Activated naive CD4-positive, alpha-beta T cell treated with anti-CD3 and anti-CD28 coated beads, Interleukin-2, amount 10 ng/mL, durations not matched to agents 7 days and 5 days (primary cell): ENCODE measurements around the gene RMRP.
"Not testable (repeated sequence)": the region's sequence is repeated elsewhere in the genome, so short reads cannot be mapped to it uniquely, and the experiment has no call there.

Experiments used
- CTCF ChIA-PET: fragments of 350-600 bp; sonication (Branson Sonifier 250); formaldehyde crosslinking; loops from one replicate; lab custom pipeline; 2021; ENCODE audit warnings: antibody characterized with exemption; lab: Charles Lee
- DNase-seq: peaks from one replicate; pipeline ENCODE4 v3.0.0-alpha.2; 2020
- H3K27ac Mint-ChIP-seq: one replicate; pipeline ENCODE4 v1.8.0; 2021; ENCODE audit warnings: mild to moderate bottlenecking, moderate library complexity, mixed read lengths
- H3K27me3 Mint-ChIP-seq: one replicate; pipeline ENCODE4 v1.8.0; 2021; ENCODE audit warnings: mild to moderate bottlenecking, mixed read lengths
- H3K36me3 Mint-ChIP-seq: one replicate; pipeline ENCODE4 v1.8.0; 2021; ENCODE audit warnings: mixed read lengths
- H3K4me1 Mint-ChIP-seq: one replicate; pipeline ENCODE4 v1.8.0; 2021; ENCODE audit warnings: mixed read lengths
- H3K4me3 Mint-ChIP-seq: one replicate; pipeline ENCODE4 v1.8.0; 2021; ENCODE audit warnings: mild to moderate bottlenecking, moderate library complexity, mixed read lengths
- H3K9me3 Mint-ChIP-seq: one replicate; pipeline ENCODE4 v1.8.0; 2021; ENCODE audit warnings: mixed read lengths

RMRP gene

DNA sequence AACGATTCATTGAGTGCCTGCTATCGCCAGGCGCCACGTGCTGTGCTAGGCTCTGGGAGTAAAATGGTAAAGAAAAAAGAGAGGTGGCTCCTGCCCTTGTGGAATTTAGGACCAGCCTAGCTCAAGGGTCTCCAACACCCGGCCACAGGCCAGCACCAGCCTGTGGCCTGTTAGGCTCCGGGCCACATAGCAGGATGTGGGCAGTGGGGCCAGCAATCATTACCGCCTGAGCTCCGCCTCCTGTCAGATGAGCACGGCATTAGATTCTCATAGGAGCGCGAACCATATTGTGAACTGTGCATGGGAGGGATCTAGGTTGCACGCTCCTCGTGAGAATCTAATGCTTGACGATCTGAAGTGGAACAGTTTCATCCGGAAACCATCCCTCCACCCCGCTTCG lies 1.5 kb downstream of the RMRP start:
- H3K36me3 Mint-ChIP-seq, result peaks cover 27% of the 10 kb centered on the region
- H3K9me3 Mint-ChIP-seq, result no peaks in the 10 kb centered on the region
- peaks cover 68% of the 10 kb centered on the region for H3K4me1 Mint-ChIP-seq
- peak overlapping the region; percentile 96 for H3K27ac Mint-ChIP-seq
- CTCF ChIA-PET, result interaction anchor here (0.9 to 13.6 kb wide), 6 partner anchors 9 to 76 kb away, joined by 3 to 96 read pairs (median 23); partner anchors contain the start of genes CREB3, SIT1 and TLN1
- peaks cover 18% of the 10 kb centered on the region for H3K27me3 Mint-ChIP-seq
- DNase-seq, result no peak
- H3K4me3 Mint-ChIP-seq, result no peak overlapping the region

DNA sequence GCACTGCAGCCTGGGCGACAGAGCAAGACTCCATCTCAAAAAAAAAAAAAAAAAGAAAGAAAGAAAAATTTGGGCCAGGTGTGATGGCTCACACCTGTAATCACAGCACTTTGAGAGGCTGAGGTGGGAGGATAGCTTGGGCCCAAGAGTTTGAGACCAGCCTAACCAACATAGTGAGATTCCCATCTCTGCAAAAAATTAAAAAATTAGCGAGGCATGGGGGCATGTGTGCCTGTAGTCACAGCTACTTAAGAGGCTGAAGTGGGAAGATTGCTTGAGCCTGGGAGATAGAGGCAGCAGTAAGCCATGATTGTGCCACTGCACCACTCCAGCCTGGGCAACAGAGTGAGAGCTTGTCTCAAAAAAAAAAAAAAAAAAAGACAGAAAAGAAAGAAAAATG lies 4.2 kb downstream of the RMRP start:
- Mint-ChIP-seq H3K27me3 (peaks cover 17% of the 10 kb centered on the region), H3K27ac (no peak overlapping the region), H3K4me3 (no peak overlapping the region), H3K4me1 (peaks cover 57% of the 10 kb centered on the region), H3K9me3 (no peaks in the 10 kb centered on the region), H3K36me3 (peaks cover 21% of the 10 kb centered on the region)
- CTCF ChIA-PET, result interaction anchor here (1.0 to 13.6 kb wide), 2 partner anchors 43 to 97 kb away, joined by 3 to 96 read pairs; no protein-coding TSS in a partner anchor
- no peak for DNase-seq

DNA sequence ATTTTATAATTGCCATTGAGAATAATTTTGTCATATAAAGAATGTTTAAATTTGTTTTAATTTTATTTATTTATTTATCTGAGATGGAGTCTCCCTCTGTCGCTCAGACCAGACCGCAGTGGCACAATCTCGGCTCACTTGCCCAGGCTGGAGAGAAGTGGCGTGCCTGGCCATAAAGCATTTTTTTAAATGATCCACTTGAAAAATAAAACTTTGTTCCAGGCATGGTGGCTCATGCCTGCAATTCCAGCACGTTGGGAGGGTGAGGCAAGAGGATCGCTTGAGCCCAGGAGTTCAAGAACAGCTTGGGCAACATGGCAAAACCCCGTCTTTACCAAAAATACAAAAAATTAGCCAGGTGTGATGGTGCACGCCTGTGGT lies 5.0 kb downstream of the RMRP start:
- Mint-ChIP-seq H3K4me1 (peaks cover 63% of the 10 kb centered on the region), H3K4me3 (no peak overlapping the region)

DNA sequence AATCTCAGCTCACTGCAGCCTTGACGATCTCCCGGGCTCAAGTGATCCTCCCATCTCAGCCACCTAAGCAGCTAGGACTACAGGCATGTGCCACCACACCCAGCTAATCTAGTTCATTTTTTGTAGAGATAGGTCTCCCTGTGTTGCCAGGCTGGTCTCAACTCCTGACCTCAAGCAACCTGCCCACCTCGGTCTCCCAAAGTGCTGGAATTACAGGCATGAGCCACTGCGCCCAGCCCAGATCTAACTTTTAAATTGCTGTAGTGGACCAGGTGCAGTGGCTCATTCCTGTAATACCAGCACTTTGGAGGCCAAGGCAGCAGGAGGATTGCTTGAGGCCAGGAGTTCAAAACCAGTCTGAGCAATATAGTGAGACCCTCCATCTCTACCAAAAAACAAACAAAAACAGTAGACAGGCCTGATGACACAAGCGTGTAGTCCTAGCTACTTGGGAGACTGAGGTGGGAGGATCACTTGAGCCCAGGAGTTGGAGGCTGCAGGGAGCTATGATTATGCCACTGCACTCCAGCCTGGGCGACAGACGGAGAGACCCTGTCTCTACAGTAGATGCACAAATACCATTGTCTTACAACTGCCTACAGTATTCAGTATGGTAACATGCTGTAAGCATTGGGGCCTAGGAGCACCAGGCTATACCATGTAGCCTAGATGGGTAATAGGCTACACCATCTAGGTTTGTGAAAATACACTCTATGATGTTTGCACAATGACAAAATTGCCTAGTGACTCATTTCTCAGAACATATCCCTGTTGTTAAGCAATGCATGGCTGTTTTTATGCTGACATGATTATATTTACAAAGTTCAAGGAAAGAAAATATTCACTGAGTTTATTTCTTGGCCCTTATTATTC lies 5.6 kb downstream of the RMRP start:
- CTCF ChIA-PET, result interaction anchor here (1.1 to 10.3 kb wide), 3 partner anchors 36 to 44 kb away, joined by 3 to 81 read pairs (median 11); partner anchors contain the start of gene CD72
- peak overlapping the region; percentile 62 for H3K27ac Mint-ChIP-seq
- peaks cover 63% of the 10 kb centered on the region for H3K4me1 Mint-ChIP-seq
- H3K9me3 Mint-ChIP-seq, result no peaks in the 10 kb centered on the region
- DNase-seq, result no peak
- peaks cover 27% of the 10 kb centered on the region for H3K36me3 Mint-ChIP-seq
- peaks cover 7% of the 10 kb centered on the region for H3K27me3 Mint-ChIP-seq
- H3K4me3 Mint-ChIP-seq, result peak overlapping the region; percentile 97

More for the DNA sequence above, 5.0 kb downstream of the RMRP start:
- H3K36me3 Mint-ChIP-seq, result peaks cover 27% of the 10 kb centered on the region
- no peak overlapping the region for H3K27ac Mint-ChIP-seq
- CTCF ChIA-PET, result interaction anchor here (1.0 kb wide), 1 partner anchor 97 kb away, joined by 3 read pairs; no protein-coding TSS in a partner anchor
- peaks cover 12% of the 10 kb centered on the region for H3K27me3 Mint-ChIP-seq
- H3K9me3 Mint-ChIP-seq, result no peaks in the 10 kb centered on the region
- DNase-seq, result no peak

DNA sequence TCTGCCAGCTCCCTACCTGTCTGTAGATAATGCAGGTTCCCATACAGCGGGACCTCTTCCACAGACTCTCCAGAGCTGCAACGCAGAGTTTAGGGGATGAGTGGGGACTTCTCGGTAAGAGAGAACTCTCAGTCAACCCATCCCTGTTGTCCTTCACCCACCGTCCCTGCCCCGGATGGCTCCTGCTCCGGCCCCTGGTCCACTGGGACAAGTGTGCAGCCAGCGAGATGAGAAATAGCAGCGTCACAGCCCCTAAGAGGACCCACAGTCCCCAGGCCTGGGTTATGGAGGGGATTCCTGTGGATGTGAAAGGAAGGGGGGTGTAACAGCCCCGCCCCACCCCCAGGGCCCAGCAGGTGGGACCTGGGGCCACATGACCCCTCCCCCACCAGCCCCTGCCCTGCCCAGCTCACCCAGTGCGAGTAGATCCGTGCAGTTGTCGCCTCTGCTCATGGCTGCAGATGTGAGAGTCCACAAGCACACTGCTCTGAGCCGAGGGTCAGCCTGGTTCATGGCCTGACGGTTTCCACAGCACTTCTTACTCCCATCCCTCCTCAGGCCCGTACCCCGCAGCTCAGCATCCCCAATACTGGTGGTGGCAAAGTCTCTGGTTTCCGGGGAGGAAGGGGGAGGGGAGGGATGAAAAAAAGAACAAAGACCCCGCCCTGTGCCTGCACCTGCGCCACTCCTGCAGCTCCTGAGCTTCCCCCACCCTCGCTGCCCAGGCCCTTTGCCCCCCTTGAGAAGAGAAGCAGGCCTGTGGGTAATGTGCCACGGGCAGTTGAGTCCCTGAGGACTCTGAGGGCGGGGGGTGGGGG lies 7.3 kb downstream of the RMRP start, which contains the start of gene SIT1:
TSS of gene SIT1 (minus strand) at position 591 of the 818 bp plus-strand sequence. CDS start at position 513, 78 bp downstream.
- peak; percentile 63 for DNase-seq

DNA sequence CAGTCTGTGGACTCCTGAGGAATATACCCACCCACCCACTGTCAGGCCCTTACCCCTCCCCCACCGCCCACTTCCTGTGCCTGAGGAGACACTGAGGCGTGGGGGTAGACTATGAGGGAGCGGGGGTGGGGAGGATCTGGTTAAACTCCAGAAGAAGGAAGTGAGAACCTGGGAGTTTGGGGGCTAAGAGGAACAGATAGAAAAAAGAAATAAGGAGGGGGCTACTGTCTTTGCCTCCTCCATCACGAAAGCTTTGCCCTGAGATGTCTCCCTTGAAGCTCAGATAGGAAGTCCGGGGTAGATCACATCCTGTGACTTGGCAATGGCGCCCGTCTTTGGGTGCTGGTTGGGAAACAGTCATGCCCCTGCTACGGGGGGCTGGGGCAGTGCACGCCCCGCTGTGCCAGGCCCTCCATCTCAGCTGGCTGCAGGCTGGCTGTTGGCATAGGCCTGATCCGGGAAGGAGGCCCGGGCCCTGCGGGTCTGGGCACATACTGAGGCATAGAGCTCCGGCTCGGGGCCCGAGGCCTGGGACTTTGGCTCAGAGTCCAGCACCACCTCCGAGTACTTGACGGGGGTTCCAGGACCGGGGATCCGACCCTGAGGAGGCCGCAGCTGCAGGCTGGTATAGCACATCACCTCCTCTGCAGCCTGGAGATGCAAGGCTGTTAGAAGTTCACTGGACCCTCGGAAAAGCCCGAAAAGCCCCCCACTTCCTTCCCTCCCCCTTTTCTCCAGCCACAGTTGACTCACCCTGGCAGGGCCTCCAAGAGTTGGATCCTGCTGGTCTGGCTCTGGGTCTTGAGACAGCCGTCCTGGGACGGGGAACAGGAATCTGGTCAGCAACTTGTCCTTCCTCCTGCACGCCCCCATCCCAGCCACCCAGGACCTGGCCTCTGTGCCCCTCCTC lies 8.1 kb downstream of the RMRP start:
- Mint-ChIP-seq H3K27me3 (no peaks in the 10 kb centered on the region), H3K9me3 (no peaks in the 10 kb centered on the region), H3K4me1 (peaks cover 61% of the 10 kb centered on the region), H3K36me3 (peaks cover 33% of the 10 kb centered on the region), H3K4me3 (peak overlapping the region; percentile 97), H3K27ac (peak overlapping the region; percentile 92)
- CTCF ChIA-PET, result interaction anchor here (0.9 to 10.3 kb wide), 9 partner anchors 9 to 83 kb away, joined by 3 to 94 read pairs (median 7); partner anchors contain the start of genes CCDC107, CD72, CREB3 and RMRP
- DNase-seq, result peak; percentile 70

More for the DNA sequence above, 7.3 kb downstream of the RMRP start, which contains the start of gene SIT1:
- CTCF ChIA-PET, result interaction anchor here (1.0 to 10.3 kb wide), 7 partner anchors 8 to 82 kb away, joined by 3 to 94 read pairs (median 7); partner anchors contain the start of genes CCDC107, CD72, CREB3 and RMRP
- peak within 1 kb of the TSS; percentile 97 for H3K4me3 Mint-ChIP-seq
- H3K9me3 Mint-ChIP-seq, result no peaks in the 10 kb centered on the region
- H3K4me1 Mint-ChIP-seq, result peaks cover 55% of the 10 kb centered on the region
- peak within 1 kb of the TSS; percentile 92 for H3K27ac Mint-ChIP-seq
- H3K36me3 Mint-ChIP-seq, result peaks cover 33% of the 10 kb centered on the region
- H3K27me3 Mint-ChIP-seq, result no peaks in the 10 kb centered on the region

DNA sequence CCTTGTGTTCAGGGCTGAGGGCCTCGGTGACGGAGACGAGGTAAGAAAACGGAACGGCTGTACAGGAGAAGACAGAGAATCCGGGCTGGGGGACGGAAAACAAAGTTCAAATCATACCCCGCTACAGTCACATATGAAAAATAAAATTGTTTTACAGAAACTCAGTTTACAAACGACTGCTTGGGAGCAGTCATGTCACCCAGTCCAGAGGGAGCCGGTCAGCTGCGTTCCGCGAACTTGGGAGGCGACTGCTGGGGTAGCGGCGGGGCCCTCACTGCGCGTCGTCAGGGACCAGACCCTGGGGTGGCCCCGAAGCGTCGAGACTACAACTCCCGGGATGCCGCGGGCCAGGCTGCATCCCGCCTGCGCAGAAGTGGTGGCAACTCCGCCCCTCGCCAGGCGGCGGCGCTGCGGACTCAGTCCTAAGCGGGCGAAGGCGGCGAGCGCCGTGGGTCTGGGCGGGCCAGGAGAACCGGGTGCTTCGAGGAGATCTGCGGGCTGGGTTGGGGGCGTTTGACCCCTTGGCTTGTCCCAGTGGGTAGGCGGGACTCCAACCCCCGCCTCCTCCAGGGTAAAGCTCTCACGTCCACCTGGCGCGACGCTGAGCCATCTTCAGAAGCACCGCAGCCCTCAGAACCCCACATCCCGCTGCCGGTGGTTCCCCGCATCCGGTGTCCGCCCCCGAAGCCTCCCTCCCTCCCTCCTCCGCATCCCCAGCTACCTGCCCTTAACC lies 11.1 kb downstream of the RMRP start:
- H3K27me3 Mint-ChIP-seq, result no peaks in the 10 kb centered on the region
- peak; percentile 95 for DNase-seq
- peaks cover 47% of the 10 kb centered on the region for H3K36me3 Mint-ChIP-seq
- peak overlapping the region; percentile 92 for H3K27ac Mint-ChIP-seq
- CTCF ChIA-PET, result interaction anchor here (0.6 to 10.3 kb wide), 16 partner anchors 11 to 167 kb away, joined by 3 to 94 read pairs (median 5); partner anchors contain the start of genes ARHGEF39, CCDC107, CD72 and RMRP
- H3K4me3 Mint-ChIP-seq, result peak overlapping the region; percentile 97
- H3K9me3 Mint-ChIP-seq, result no peaks in the 10 kb centered on the region
- H3K4me1 Mint-ChIP-seq, result peaks cover 61% of the 10 kb centered on the region

DNA sequence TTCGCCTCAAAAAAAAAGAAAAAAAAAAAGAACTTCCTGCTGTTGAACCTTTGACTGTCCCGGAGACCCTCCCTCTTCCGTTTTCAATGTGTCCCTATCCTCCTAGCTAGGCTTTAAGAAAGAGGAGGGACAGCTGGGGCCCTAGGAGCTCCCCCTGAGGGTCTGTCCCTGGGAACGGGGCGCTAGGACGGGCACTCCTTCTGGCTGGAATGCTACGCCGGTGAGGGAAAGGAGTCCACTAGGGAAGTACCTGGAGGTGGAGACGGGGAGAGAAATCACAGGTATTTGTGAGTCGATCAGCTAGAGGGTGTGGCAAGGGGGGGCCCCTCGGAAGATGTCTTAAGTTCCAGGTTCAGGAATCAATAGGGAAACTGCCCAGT lies 11.7 kb downstream of the RMRP start:
- Mint-ChIP-seq H3K9me3 (peaks cover 3% of the 10 kb centered on the region), H3K4me1 (peaks cover 61% of the 10 kb centered on the region), H3K36me3 (peaks cover 52% of the 10 kb centered on the region), H3K27me3 (no peaks in the 10 kb centered on the region), H3K4me3 (peak overlapping the region; percentile 97), H3K27ac (peak overlapping the region; percentile 92)
- no peak for DNase-seq
- CTCF ChIA-PET, result interaction anchor here (1.2 to 10.3 kb wide), 9 partner anchors 12 to 89 kb away, joined by 3 to 94 read pairs (median 20); partner anchors contain the start of genes ARHGEF39, CCDC107, CD72 and RMRP

DNA sequence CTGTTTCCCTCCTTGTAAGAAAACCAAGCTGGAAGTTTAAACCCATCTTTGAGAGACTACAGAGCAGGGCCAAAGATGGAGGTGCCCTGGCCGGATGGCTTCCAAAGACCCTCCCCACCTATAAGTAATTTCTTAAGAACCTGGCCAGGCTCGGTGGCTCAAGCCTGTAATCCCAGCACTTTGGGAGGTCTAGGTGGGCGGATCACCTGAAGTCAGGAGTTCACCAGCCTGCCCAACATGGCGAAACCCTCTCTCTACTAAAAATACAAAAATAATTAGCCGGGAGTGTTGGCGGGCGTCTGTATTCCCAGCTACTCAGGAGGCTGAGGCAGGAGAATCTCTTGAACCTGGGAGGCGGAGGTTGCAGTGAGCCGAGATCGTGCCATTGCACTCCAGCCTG lies 12.1 kb downstream of the RMRP start:
- Mint-ChIP-seq H3K27ac (peak overlapping the region; percentile 92), H3K4me3 (peak overlapping the region; percentile 97), H3K4me1 (peaks cover 61% of the 10 kb centered on the region), H3K36me3 (peaks cover 56% of the 10 kb centered on the region)
- CTCF ChIA-PET, result interaction anchor here (1.2 to 10.3 kb wide), 7 partner anchors 13 to 90 kb away, joined by 4 to 94 read pairs (median 21); partner anchors contain the start of genes ARHGEF39, CCDC107, CD72 and RMRP
- H3K27me3 Mint-ChIP-seq, H3K9me3 Mint-ChIP-seq, DNase-seq: not testable (repeated sequence)

DNA sequence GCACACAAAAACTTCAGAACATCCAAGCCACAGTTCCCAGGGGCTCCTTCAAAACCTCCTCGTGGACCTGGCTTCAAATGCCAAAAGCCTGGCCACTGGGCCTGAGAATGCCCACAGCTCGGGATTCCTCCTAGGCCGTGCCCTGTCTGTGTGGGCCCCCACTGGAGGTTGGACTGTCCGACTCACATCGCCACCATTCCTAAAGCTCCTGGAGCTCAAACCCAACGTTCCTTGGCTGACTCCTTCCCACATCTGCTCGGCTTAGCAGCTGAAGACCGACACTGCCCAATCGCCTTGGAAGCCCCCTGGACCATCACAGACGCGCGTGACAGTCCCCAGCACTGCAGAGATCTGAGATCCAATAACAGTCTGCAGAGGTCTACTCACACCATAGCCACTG lies 14.8 kb downstream of the RMRP start:
- Mint-ChIP-seq H3K27me3 (no peaks in the 10 kb centered on the region), H3K4me1 (peaks cover 70% of the 10 kb centered on the region), H3K27ac (no peak overlapping the region), H3K36me3 (peaks cover 38% of the 10 kb centered on the region), H3K4me3 (no peak overlapping the region), H3K9me3 (peaks cover 6% of the 10 kb centered on the region)
- no peak for DNase-seq
- CTCF ChIA-PET, result interaction anchor here (0.6 to 10.3 kb wide), 3 partner anchors 26 to 39 kb away, joined by 3 to 81 read pairs (median 3); partner anchors contain the start of gene CD72

DNA sequence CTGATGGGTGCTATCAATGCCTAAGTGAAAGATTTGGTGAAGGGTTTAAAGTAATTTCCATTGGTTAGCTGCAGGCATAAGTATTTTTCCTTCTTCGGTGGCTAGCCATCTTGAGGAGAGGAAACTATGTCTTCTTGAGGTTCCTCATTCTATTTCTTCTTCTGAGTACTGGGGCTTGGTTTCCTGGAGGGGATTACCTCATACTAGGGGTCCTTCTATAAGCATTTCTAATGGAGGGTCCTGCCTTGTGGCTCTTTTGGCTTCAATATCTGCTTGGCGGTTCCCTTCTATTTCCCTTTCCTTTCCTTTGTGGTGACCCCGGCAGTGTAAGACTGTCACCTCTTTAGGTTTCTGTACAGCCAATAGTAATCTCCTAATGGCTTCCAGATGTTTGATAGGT lies 16.3 kb downstream of the RMRP start:
- H3K9me3 Mint-ChIP-seq, DNase-seq, H3K27me3 Mint-ChIP-seq, H3K27ac Mint-ChIP-seq, H3K4me3 Mint-ChIP-seq, CTCF ChIA-PET: not testable (repeated sequence)
- Mint-ChIP-seq H3K36me3 (peaks cover 35% of the 10 kb centered on the region), H3K4me1 (peaks cover 75% of the 10 kb centered on the region)

DNA sequence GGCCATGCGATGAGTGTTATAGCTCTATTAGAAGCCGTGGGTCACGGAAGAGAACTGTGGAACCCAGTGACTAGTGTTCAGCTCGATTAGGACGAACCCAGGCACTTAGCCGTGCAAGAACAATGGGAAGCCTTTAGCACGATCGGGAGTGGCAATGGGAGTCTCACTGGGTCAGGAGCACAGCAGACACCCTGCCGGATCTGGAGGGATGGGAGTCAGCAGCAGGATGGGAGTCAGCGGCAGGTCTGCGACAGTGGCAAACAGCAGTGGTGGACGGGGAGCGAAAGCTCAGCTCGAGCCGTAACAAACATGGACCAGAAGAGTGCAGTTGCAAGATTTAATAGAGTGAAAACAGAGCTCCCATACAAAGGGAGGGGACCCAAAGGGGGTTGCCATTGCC lies 17.4 kb downstream of the RMRP start:
- CTCF ChIA-PET, result interaction anchor here (1.2 to 2.8 kb wide), 4 partner anchors 10 to 56 kb away, joined by 3 to 18 read pairs (median 5); partner anchors contain the start of genes CCDC107, RMRP and SIT1
- peaks cover 76% of the 10 kb centered on the region for H3K4me1 Mint-ChIP-seq

More for the DNA sequence above, 17.4 kb downstream of the RMRP start:
- not testable (repeated sequence) for H3K27me3 Mint-ChIP-seq, DNase-seq, H3K27ac Mint-ChIP-seq, H3K9me3 Mint-ChIP-seq, H3K4me3 Mint-ChIP-seq
- H3K36me3 Mint-ChIP-seq, result peaks cover 30% of the 10 kb centered on the region
